ENCODE measurements around the gene OR13J1. TPM values are rescaled to one million over a fixed set of nuclear protein-coding genes. Genes with fewer than 3 reads are reported as not detected.

Gene OR13J1
- total and polyA plus RNA-seq, 4 experiments from 2014 or later, result not detected

DNA sequence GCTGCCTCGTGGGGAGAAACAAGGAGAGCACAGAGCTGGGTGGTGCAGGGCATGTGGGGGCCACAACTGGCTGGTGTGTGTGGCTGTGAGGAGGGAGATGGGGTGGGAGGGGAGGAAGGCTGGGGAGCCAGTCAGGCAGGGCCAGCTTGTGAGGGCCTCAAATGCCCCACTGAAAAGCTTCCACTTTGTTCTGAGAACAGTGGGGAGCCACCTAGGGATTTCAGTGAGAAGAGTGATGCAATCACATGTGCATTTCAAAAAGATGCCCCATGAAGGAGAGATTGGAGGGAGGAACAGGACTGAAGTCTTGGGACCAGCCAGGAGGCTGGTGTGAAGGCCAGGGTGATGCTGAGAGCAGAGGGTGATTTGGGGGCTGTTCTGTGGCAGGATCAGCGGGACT, 1.3 kb downstream of the OR13J1 start:
- intact Hi-C loops (cut with micrococcal nuclease), result no loop called here
- H3K9me3 Mint-ChIP-seq, result peaks cover 0 to 1% (median 0%) of the 10 kb centered on the region in 8 donors
- ChIA-PET POLR2A (ENCODE audit: partially characterized antibody) (no interaction called here), CTCF (ENCODE audit: partially characterized antibody) (no interaction called here)
- Histone ChIP-seq H3K9me3 (ENCODE audit: control insufficient read depth in 1 of 2, low read length in 2 of 2) (no peaks in the 10 kb centered on the region), H3K27me3 (ENCODE audit: insufficient read depth, low read length) (peaks cover 5% of the 10 kb centered on the region), H3K36me3 (ENCODE audit: insufficient read depth, low read length) (no peaks in the 10 kb centered on the region), H3K27ac (ENCODE audit: low read depth, low read length) (no peak overlapping the region), H3K4me3 (ENCODE audit: low read length in 2 of 2) (no peak overlapping the region), H3K4me1 (ENCODE audit: insufficient read depth, low read length) (no peaks in the 10 kb centered on the region)
- H3K27ac Mint-ChIP-seq, result no peak overlapping the region
- H3K36me3 Mint-ChIP-seq, result no peaks in the 10 kb centered on the region
- H3K27me3 Mint-ChIP-seq, result peaks cover 2 to 3% of the 10 kb centered on the region in 2 donors
- H3K4me1 Mint-ChIP-seq, result no peaks in the 10 kb centered on the region
- no peak for DNase-seq
- peak overlapping the region in 1 of 8 donors; percentile 26 for H3K4me3 Mint-ChIP-seq

DNA sequence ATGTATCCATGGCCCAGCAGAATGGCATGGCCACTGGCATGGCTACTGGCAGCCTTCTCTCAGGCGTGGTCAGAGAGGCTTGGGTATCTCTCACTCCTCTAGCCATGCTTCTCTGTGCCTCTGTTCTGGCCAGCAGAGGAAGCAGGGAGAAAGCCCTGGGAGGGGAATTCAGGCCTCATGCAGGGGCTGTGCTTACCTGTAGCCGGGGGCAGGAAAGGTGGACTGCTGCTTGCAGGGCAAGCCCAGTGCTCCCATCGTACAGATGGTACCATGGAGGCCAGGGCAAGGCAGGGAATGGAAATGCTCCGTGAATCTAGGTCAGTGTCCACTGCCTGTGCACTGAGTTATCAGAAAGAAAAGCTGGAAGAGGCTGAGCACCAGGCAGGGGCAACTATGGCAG, 2.7 kb downstream of the OR13J1 start:
- peaks cover 0 to 1% (median 0%) of the 10 kb centered on the region in 8 donors for H3K9me3 Mint-ChIP-seq
- no peaks in the 10 kb centered on the region for H3K36me3 ChIP-seq (ENCODE audit: insufficient read depth, low read length)
- no peak overlapping the region for H3K27ac ChIP-seq (ENCODE audit: low read depth, low read length)
- H3K27me3 Mint-ChIP-seq, result peaks cover 4 to 5% of the 10 kb centered on the region in 2 donors
- DNase-seq, result no peak
- H3K4me1 ChIP-seq (ENCODE audit: insufficient read depth, low read length), result no peaks in the 10 kb centered on the region
- ChIA-PET CTCF (ENCODE audit: partially characterized antibody) (no interaction called here), POLR2A (ENCODE audit: partially characterized antibody) (no interaction called here)
- no peaks in the 10 kb centered on the region for H3K9me3 ChIP-seq (ENCODE audit: control insufficient read depth in 1 of 2, low read length in 2 of 2)
- H3K4me1 Mint-ChIP-seq, result no peaks in the 10 kb centered on the region
- intact Hi-C loops (cut with micrococcal nuclease), result no loop called here
- H3K27me3 ChIP-seq (ENCODE audit: insufficient read depth, low read length), result peaks cover 5% of the 10 kb centered on the region
- no peak overlapping the region for H3K4me3 Mint-ChIP-seq
- H3K4me3 ChIP-seq (ENCODE audit: low read length in 2 of 2), result no peak overlapping the region
- no peaks in the 10 kb centered on the region for H3K36me3 Mint-ChIP-seq
- no peak overlapping the region for H3K27ac Mint-ChIP-seq

DNA sequence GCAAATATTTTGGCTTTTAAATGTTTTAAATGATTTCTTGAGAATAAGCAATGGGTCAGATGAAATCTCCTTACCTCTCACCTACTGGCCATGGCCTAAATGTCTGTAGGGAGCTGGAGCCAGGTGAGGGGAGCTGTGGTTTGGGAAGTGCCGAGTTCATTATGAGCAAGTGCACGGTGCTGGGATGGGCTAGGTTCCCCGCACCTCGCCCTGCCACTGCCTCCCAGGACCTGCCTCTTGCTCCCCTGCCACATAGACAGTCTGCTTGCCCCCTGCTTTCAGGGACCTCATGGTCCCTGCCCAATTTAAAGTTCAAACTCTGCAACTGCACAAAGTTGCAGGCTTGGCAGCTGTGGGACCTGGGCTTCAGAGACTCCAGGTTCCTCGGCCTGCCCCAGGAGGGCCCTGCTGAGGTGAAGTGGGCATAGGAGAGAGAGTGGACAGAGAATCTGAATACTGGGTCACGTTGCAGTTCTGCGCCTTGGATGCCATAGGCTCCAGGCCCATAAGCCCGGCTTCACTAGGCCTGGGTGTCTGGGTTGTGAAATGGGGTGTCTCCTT, 5.4 kb downstream of the OR13J1 start:
- no peak overlapping the region for H3K27ac ChIP-seq (ENCODE audit: low read depth, low read length)
- H3K4me3 Mint-ChIP-seq, result no peak overlapping the region
- H3K36me3 ChIP-seq (ENCODE audit: insufficient read depth, low read length), result no peaks in the 10 kb centered on the region
- DNase-seq, result no peak
- H3K9me3 Mint-ChIP-seq, result peaks cover 0 to 1% (median 0%) of the 10 kb centered on the region in 8 donors
- ChIA-PET CTCF (ENCODE audit: partially characterized antibody) (no interaction called here), POLR2A (ENCODE audit: partially characterized antibody) (no interaction called here)
- H3K27me3 Mint-ChIP-seq, result peaks cover 10 to 13% of the 10 kb centered on the region in 2 donors
- H3K4me1 ChIP-seq (ENCODE audit: insufficient read depth, low read length), result no peaks in the 10 kb centered on the region
- H3K9me3 ChIP-seq (ENCODE audit: control insufficient read depth in 1 of 2, low read length in 2 of 2), result no peaks in the 10 kb centered on the region
- H3K4me1 Mint-ChIP-seq, result no peaks in the 10 kb centered on the region
- H3K27me3 ChIP-seq (ENCODE audit: insufficient read depth, low read length), result peaks cover 5% of the 10 kb centered on the region
- no peaks in the 10 kb centered on the region for H3K36me3 Mint-ChIP-seq
- H3K27ac Mint-ChIP-seq, result no peak overlapping the region
- no peak overlapping the region for H3K4me3 ChIP-seq (ENCODE audit: low read length in 2 of 2)
- intact Hi-C loops (cut with micrococcal nuclease), result no loop called here

DNA sequence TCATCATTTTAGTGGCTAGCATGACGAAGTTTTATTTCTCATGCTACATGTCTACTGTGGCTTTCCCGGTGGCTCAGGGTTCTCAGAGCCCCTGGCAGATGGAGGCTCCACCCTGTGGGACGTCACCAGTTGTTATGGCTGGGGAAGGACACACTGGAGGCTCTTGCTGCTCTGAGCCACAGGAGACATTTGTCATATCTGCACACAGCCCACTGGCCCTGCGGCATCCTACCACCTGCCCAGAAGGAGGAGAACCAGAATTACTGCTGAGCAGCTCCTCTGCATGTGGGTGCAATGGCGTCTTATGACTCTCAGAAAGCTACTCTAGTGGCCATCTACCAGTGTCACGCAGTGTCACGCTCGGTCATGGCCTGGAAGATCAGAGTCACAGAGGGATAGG, 6.6 kb downstream of the OR13J1 start:
- Histone ChIP-seq H3K36me3 (ENCODE audit: insufficient read depth, low read length) (no peaks in the 10 kb centered on the region), H3K4me3 (ENCODE audit: low read length in 2 of 2) (no peak overlapping the region), H3K27me3 (ENCODE audit: insufficient read depth, low read length) (peaks cover 5% of the 10 kb centered on the region), H3K4me1 (ENCODE audit: insufficient read depth, low read length) (no peaks in the 10 kb centered on the region), H3K27ac (ENCODE audit: low read depth, low read length) (no peak overlapping the region), H3K9me3 (ENCODE audit: control insufficient read depth in 1 of 2, low read length in 2 of 2) (no peaks in the 10 kb centered on the region)
- Mint-ChIP-seq H3K4me1 (peaks cover 0 to 2% (median 0%) of the 10 kb centered on the region in 4 donors), H3K9me3 (no peaks in the 10 kb centered on the region), H3K36me3 (no peaks in the 10 kb centered on the region), H3K27me3 (peaks cover 10 to 13% of the 10 kb centered on the region in 2 donors), H3K4me3 (no peak overlapping the region), H3K27ac (no peak overlapping the region)
- POLR2A ChIA-PET (ENCODE audit: partially characterized antibody), result no interaction called here
- intact Hi-C loops (cut with micrococcal nuclease), result no loop called here
- CTCF ChIA-PET (ENCODE audit: partially characterized antibody), result interaction anchor here (1.0 kb wide), 1 partner anchor 73 kb away, joined by 3 read pairs; no protein-coding TSS in a partner anchor
- DNase-seq, result no peak

DNA sequence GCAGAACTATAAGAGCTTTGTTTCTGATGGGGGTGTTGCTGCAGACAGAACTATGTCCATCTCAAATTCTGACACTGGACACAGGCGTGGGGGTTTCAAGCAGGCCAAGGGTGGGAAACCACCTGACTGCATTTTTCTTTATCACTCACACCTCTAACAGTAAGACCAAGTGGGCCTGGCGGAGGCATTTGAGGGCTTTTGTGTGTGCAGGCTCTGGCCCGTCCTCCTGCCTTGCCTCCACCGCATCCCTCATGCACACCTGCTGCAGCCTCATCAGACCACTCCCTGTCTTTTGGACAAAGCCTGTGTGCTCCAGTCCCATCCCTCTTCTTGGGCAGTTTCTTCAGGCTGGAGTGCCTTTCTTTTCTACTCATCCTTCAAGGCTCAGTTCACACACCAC, 7.9 kb downstream of the OR13J1 start:
- intact Hi-C loops (cut with micrococcal nuclease), result no loop called here
- H3K4me1 Mint-ChIP-seq, result peaks cover 0 to 2% (median under 1%) of the 10 kb centered on the region in 4 donors
- no peak overlapping the region for H3K4me3 Mint-ChIP-seq
- Histone ChIP-seq H3K9me3 (ENCODE audit: control insufficient read depth in 1 of 2, low read length in 2 of 2) (no peaks in the 10 kb centered on the region), H3K4me1 (ENCODE audit: insufficient read depth, low read length) (no peaks in the 10 kb centered on the region), H3K27me3 (ENCODE audit: insufficient read depth, low read length) (peaks cover 5% of the 10 kb centered on the region), H3K4me3 (ENCODE audit: low read length in 2 of 2) (no peak overlapping the region), H3K36me3 (ENCODE audit: insufficient read depth, low read length) (no peaks in the 10 kb centered on the region), H3K27ac (ENCODE audit: low read depth, low read length) (no peak overlapping the region)
- H3K36me3 Mint-ChIP-seq, result no peaks in the 10 kb centered on the region
- POLR2A ChIA-PET (ENCODE audit: partially characterized antibody), result no interaction called here
- CTCF ChIA-PET (ENCODE audit: partially characterized antibody), result interaction anchor here (0.7 kb wide), 1 partner anchor 20 kb away, joined by 3 read pairs; no protein-coding TSS in a partner anchor
- H3K27me3 Mint-ChIP-seq, result peaks cover 11 to 13% of the 10 kb centered on the region in 2 donors
- DNase-seq, result no peak
- H3K27ac Mint-ChIP-seq, result no peak overlapping the region
- H3K9me3 Mint-ChIP-seq, result peaks cover 0 to 2% (median 0%) of the 10 kb centered on the region in 8 donors

DNA sequence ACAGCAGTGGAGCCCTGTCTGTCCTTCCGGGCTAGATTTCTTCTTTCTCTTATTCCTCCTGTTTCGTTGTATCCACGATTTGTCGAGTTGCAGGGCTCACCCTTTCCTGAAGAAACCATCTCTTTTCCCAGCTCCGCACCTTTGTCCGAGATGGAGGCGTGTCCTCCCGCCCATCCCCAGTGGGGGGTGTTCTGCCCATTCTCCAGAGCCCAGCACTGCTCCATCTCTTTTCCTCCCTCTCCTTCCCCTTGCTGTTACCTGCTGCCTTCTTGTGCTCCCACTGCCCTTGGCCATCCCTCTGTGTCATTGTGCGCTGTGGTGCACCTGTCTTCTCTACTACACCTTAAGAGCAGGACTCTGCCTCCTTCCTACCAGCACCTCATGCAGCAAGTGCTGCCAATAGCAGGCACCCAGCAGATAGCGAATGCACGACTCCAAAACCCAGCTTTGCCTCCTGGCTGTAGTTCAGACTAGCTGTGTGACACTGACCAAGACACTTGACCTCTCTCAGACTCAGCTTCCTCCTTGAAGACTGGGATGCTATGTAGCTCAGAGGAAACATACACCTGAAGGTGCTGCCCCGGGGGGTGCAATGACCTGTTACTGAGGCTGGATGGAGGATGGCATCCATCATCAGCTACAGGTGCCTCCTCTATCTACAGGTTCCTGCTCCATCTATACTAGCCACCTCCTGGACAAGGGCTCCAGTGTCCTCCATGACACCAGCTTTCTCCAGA, 8.9 kb downstream of the OR13J1 start:
- no peaks in the 10 kb centered on the region for H3K4me1 ChIP-seq (ENCODE audit: insufficient read depth, low read length)
- H3K4me3 Mint-ChIP-seq, result no peak overlapping the region
- intact Hi-C loops (cut with micrococcal nuclease), result no loop called here
- H3K27ac Mint-ChIP-seq, result peak overlapping the region in 1 of 7 donors; percentile 59
- peaks cover 13 to 16% of the 10 kb centered on the region in 2 donors for H3K27me3 Mint-ChIP-seq
- peaks cover 0 to 2% (median 0%) of the 10 kb centered on the region in 8 donors for H3K9me3 Mint-ChIP-seq
- CTCF ChIA-PET (ENCODE audit: partially characterized antibody), result interaction anchor here (0.7 kb wide), 1 partner anchor 21 kb away, joined by 3 read pairs; no protein-coding TSS in a partner anchor
- no peaks in the 10 kb centered on the region for H3K9me3 ChIP-seq (ENCODE audit: control insufficient read depth in 1 of 2, low read length in 2 of 2)
- H3K36me3 ChIP-seq (ENCODE audit: insufficient read depth, low read length), result no peaks in the 10 kb centered on the region
- DNase-seq, result no peak
- no peak overlapping the region for H3K27ac ChIP-seq (ENCODE audit: low read depth, low read length)
- H3K4me3 ChIP-seq (ENCODE audit: low read length in 2 of 2), result no peak overlapping the region
- peaks cover 0 to 3% (median 1%) of the 10 kb centered on the region in 4 donors for H3K4me1 Mint-ChIP-seq
- POLR2A ChIA-PET (ENCODE audit: partially characterized antibody), result no interaction called here
- H3K27me3 ChIP-seq (ENCODE audit: insufficient read depth, low read length), result peaks cover 5% of the 10 kb centered on the region
- H3K36me3 Mint-ChIP-seq, result no peaks in the 10 kb centered on the region

DNA sequence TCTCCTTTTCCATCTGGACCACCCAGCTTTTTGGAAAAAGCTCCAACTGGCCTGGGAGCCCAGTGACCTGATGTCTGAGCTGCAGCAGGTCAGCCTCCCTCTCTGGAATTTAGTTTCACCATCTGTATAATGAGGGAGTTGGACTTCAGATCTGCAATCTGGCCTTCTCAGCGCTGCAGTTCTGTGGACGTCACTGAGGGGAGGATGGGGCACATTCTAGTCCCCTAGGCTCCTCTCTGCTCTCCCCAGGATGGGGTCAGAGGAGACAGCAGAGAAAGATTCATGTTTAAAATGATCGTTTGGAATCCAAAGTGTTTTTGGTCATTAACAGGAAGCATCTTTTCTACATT, 10.2 kb downstream of the OR13J1 start:
- Mint-ChIP-seq H3K9me3 (peaks cover 0 to 2% (median 0%) of the 10 kb centered on the region in 8 donors), H3K27me3 (peaks cover 13 to 16% of the 10 kb centered on the region in 2 donors), H3K27ac (no peak overlapping the region), H3K4me1 (peaks cover 0 to 3% (median 1%) of the 10 kb centered on the region in 4 donors), H3K4me3 (no peak overlapping the region), H3K36me3 (no peaks in the 10 kb centered on the region)
- Histone ChIP-seq H3K27me3 (ENCODE audit: insufficient read depth, low read length) (peaks cover 5% of the 10 kb centered on the region), H3K36me3 (ENCODE audit: insufficient read depth, low read length) (no peaks in the 10 kb centered on the region), H3K27ac (ENCODE audit: low read depth, low read length) (no peak overlapping the region), H3K9me3 (ENCODE audit: control insufficient read depth in 1 of 2, low read length in 2 of 2) (no peaks in the 10 kb centered on the region), H3K4me3 (ENCODE audit: low read length in 2 of 2) (no peak overlapping the region), H3K4me1 (ENCODE audit: insufficient read depth, low read length) (no peaks in the 10 kb centered on the region)
- POLR2A ChIA-PET (ENCODE audit: partially characterized antibody), result no interaction called here
- no peak for DNase-seq
- CTCF ChIA-PET (ENCODE audit: partially characterized antibody), result interaction anchor here (0.7 to 1.2 kb wide), 3 partner anchors 18 to 70 kb away, joined by 3 to 5 read pairs (median 3); no protein-coding TSS in a partner anchor
- intact Hi-C loops (cut with micrococcal nuclease), result no loop called here

Measured in CD4-positive, alpha-beta memory T cell (primary cell).